GM12878 (cell line): ENCODE data around the gene GSK3A. TPM values are rescaled to one million over a fixed set of nuclear protein-coding genes. Genes with fewer than 3 reads are reported as not detected.

Source experiments
- CBX3 ChIP-seq: fragments of 200-600 bp; sonication (generic); IDR thresholded peaks from 2 replicates; pipeline ENCODE4 v1.6.1; 2016; ENCODE audit warnings: low read depth, borderline replicate concordance
- E2F8 ChIP-seq: fragments of 450-650 bp; IDR thresholded peaks from 2 replicates; pipeline ENCODE4 v1.6.1; 2018; ENCODE audit warnings: mild to moderate bottlenecking, low read depth, moderate library complexity; ENCODE audit not compliant: partially characterized antibody
- EGR1 ChIP-seq, 2 experiments: IDR thresholded peaks; 1 replicate in 1 of 2; 2 replicates in 1 of 2; pipeline ENCODE4 v1.6.1; 2011 to 2012; ENCODE audit warnings: low read depth in 2 of 2, low read length in 2 of 2, borderline replicate concordance in 1 of 2, mild to moderate bottlenecking in 1 of 2, moderate library complexity in 1 of 2
- ELK1 ChIP-seq: IDR thresholded peaks from 2 replicates; pipeline ENCODE4 v1.6.1; 2012; ENCODE audit warnings: low read depth, low read length, improper control_type of control experiment
- ESRRA ChIP-seq: IDR thresholded peaks from 2 replicates; pipeline ENCODE4 v1.6.1; 2012; ENCODE audit warnings: mild to moderate bottlenecking, low read length, improper control_type of control experiment
- HDAC2 ChIP-seq: fragments of 200-600 bp; sonication (generic); IDR thresholded peaks from 2 replicates; pipeline ENCODE4 v1.6.1; 2017
- IKZF1 ChIP-seq: fragments of 450-650 bp; conservative IDR thresholded peaks from 2 replicates; pipeline ENCODE4 v1.6.1; 2017; ENCODE audit warnings: antibody characterized with exemption, mild to moderate bottlenecking
- IRF4 ChIP-seq: IDR thresholded peaks from 2 replicates; pipeline ENCODE4 v1.6.1; 2011; ENCODE audit warnings: low read depth, low read length
- KDM1A ChIP-seq: fragments of 200-600 bp; sonication (generic); IDR thresholded peaks from 2 replicates; pipeline ENCODE4 v1.6.1; 2016; ENCODE audit warnings: borderline replicate concordance
- MEF2B ChIP-seq: fragments of 450-650 bp; IDR thresholded peaks from 2 replicates; pipeline ENCODE4 v1.6.1; 2018; ENCODE audit warnings: mild to moderate bottlenecking, moderate library complexity; ENCODE audit not compliant: partially characterized antibody, poor library complexity, severe bottlenecking
- NFIC ChIP-seq: IDR thresholded peaks from 2 replicates; pipeline ENCODE4 v1.6.1; 2012; ENCODE audit warnings: low read depth, mild to moderate bottlenecking, inconsistent platforms, low read length, moderate library complexity
- NR2C2 ChIP-seq: IDR thresholded peaks from 2 replicates; pipeline ENCODE4 v1.6.1; 2011; ENCODE audit warnings: borderline replicate concordance, low read depth; ENCODE audit not compliant: control insufficient read depth, insufficient read length
- NR2F1 ChIP-seq: fragments of 450-650 bp; conservative IDR thresholded peaks from 2 replicates; pipeline ENCODE4 v1.6.1; 2017; ENCODE audit warnings: mild to moderate bottlenecking
- POU2F2 ChIP-seq: IDR thresholded peaks from 3 replicates; pipeline ENCODE4 v1.6.1; 2011; ENCODE audit warnings: low read depth, mild to moderate bottlenecking, low read length, borderline replicate concordance
- REST ChIP-seq: IDR thresholded peaks from 2 replicates; pipeline ENCODE4 v1.6.1; 2012; ENCODE audit warnings: mild to moderate bottlenecking, low read depth, low read length
- RFX5 ChIP-seq: IDR thresholded peaks from 2 replicates; pipeline ENCODE4 v1.6.1; 2011; ENCODE audit warnings: low read depth, low read length, improper control_type of control experiment
- SPI1 ChIP-seq: IDR thresholded peaks from 2 replicates; pipeline ENCODE4 v1.6.1; 2011; ENCODE audit warnings: low read depth, mild to moderate bottlenecking, low read length, moderate library complexity, borderline replicate concordance; ENCODE audit not compliant: insufficient read depth
- SUZ12 ChIP-seq: fragments of 200-600 bp; sonication (generic); IDR thresholded peaks from one replicate; pipeline ENCODE4 v1.6.1; 2018; ENCODE audit warnings: antibody characterized with exemption, mild to moderate bottlenecking; ENCODE audit not compliant: unreplicated experiment
- ZBTB11 ChIP-seq: fragments of 450-650 bp; formaldehyde crosslinking; IDR thresholded peaks from 2 replicates; pipeline ENCODE4 v1.5.0; 2022; ENCODE audit warnings: mild to moderate bottlenecking, missing genetic modification characterization
- ZNF24 ChIP-seq: fragments of 450-650 bp; IDR thresholded peaks from 2 replicates; pipeline ENCODE4 v1.6.1; 2017; ENCODE audit warnings: antibody characterized with exemption, mild to moderate bottlenecking
- ZNF384 ChIP-seq: IDR thresholded peaks from 2 replicates; pipeline ENCODE4 v1.6.1; 2012; ENCODE audit warnings: low read depth, mild to moderate bottlenecking, low read length, improper control_type of control experiment, borderline replicate concordance
- polyA plus RNA-seq, 11 experiments: library from polyadenylated mRNA; depleted of rRNA in 4 of 11; unstranded in 6 of 11; stranded (reverse) in 5 of 11; fragments of >200 nt; fragmentation: Nextera tagmentation in 4 of 11; fragmentation: Illumina TruSeq in 1 of 11; extraction: Ambion mirVana in 4 of 11; extraction: Trizol in 1 of 11; gene quantifications; 1 replicate in 1 of 11; 2 replicates in 10 of 11; pipeline versions ENCODE4 v1.2.1 to v1.2.3, GENCODE V29; 2011 to 2016; ENCODE audit warnings: inconsistent platforms in 2 of 11, missing spikeins in 2 of 11, low read depth in 1 of 11
- total RNA-seq, 4 experiments: library from RNA; depleted of rRNA in 3 of 4; stranded (reverse); fragments of >200 nt in 3 of 4; fragmentation: Illumina TruSeq in 1 of 4; extraction: Trizol in 1 of 4; gene quantifications; 2 replicates each; pipeline versions ENCODE4 v1.2.1 to v1.2.3, GENCODE V29; 2013 to 2021

The GSK3A gene
- total and polyA plus RNA-seq, 10 of the 15 experiments (the other 5 are each of a cell fraction or from before 2014, with no cell fraction given) = 1.00 to 47.9 (median 15.2) TPM

- peak in 1 of 2 experiments; percentile 84; a peak in 1 of 3 replicates for TF ChIP-seq EGR1 (IDR thresholded peaks at IDR 0.05; ENCODE audit: borderline replicate concordance in 1 of 2, low read depth in 2 of 2, low read length in 2 of 2)
- 0 out of 2 replicates have a peak, but pooled peaks have one; percentile 17 for TF ChIP-seq IKZF1
- no peak for TF ChIP-seq POU2F2
- no peak for TF ChIP-seq IRF4
- peak; percentile 12; the same call in 1 of the 2 replicates for TF ChIP-seq NR2F1
- TF ChIP-seq ESRRA = no peak
- TF ChIP-seq REST = no peak
- no peak for TF ChIP-seq ZNF24
- TF ChIP-seq SPI1 = no peak
- no peak for TF ChIP-seq ZNF384
- no peak for TF ChIP-seq NFIC
- TF ChIP-seq NR2C2 = no peak
- TF ChIP-seq RFX5 = no peak
- TF ChIP-seq SUZ12 = no peak
- no peak for TF ChIP-seq CBX3
- no peak for TF ChIP-seq ZBTB11 (CRISPR knock-in tag)
- no peak for TF ChIP-seq MEF2B
- TF ChIP-seq E2F8 = no peak
- no peak for TF ChIP-seq KDM1A
- no peak for TF ChIP-seq ELK1
- no peak for TF ChIP-seq HDAC2
Observed at GRCh38 chr19:42284066-42284501, 41.7 kb upstream of the GSK3A start (continued).
